GM19468 (cell line): ENCODE data around the gene WIZ.
"Not testable (repeated sequence)": the region's sequence is repeated elsewhere in the genome, so short reads cannot be mapped to it uniquely, and the experiment has no call there.

Experiments used
- ATAC-seq: cut with Tn5 transposase; IDR thresholded peaks from one replicate; pipeline ENCODE4 v1.9.1; 2021; ENCODE audit warnings: mild to moderate bottlenecking, moderate library complexity, moderate number of reproducible peaks; ENCODE audit not compliant: unreplicated experiment; ENCODE audit errors: extremely low read depth

The WIZ gene, protein sequence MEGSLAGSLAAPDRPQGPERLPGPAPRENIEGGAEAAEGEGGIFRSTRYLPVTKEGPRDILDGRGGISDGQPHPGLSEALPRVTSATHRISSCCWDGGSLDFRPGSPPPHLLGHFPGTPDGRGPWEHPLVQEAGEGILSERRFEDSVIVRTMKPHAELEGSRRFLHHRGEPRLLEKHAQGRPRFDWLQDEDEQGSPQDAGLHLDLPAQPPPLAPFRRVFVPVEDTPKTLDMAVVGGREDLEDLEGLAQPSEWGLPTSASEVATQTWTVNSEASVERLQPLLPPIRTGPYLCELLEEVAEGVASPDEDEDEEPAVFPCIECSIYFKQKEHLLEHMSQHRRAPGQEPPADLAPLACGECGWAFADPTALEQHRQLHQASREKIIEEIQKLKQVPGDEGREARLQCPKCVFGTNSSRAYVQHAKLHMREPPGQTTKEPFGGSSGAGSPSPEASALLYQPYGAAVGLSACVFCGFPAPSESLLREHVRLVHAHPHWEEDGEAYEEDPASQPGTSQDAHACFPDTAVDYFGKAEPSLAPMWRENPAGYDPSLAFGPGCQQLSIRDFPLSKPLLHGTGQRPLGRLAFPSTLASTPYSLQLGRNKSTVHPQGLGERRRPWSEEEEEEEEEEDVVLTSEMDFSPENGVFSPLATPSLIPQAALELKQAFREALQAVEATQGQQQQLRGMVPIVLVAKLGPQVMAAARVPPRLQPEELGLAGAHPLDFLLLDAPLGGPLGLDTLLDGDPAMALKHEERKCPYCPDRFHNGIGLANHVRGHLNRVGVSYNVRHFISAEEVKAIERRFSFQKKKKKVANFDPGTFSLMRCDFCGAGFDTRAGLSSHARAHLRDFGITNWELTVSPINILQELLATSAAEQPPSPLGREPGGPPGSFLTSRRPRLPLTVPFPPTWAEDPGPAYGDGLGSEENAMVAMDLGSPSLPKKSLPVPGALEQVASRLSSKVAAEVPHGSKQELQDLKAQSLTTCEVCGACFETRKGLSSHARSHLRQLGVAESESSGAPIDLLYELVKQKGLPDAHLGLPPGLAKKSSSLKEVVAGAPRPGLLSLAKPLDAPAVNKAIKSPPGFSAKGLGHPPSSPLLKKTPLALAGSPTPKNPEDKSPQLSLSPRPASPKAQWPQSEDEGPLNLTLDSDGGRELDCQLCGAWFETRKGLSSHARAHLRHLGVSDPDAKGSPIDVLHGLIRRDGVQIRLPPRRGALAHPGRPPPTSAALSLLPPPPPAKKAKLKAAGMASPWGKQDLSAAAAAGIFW (N-terminal part only)

DNA sequence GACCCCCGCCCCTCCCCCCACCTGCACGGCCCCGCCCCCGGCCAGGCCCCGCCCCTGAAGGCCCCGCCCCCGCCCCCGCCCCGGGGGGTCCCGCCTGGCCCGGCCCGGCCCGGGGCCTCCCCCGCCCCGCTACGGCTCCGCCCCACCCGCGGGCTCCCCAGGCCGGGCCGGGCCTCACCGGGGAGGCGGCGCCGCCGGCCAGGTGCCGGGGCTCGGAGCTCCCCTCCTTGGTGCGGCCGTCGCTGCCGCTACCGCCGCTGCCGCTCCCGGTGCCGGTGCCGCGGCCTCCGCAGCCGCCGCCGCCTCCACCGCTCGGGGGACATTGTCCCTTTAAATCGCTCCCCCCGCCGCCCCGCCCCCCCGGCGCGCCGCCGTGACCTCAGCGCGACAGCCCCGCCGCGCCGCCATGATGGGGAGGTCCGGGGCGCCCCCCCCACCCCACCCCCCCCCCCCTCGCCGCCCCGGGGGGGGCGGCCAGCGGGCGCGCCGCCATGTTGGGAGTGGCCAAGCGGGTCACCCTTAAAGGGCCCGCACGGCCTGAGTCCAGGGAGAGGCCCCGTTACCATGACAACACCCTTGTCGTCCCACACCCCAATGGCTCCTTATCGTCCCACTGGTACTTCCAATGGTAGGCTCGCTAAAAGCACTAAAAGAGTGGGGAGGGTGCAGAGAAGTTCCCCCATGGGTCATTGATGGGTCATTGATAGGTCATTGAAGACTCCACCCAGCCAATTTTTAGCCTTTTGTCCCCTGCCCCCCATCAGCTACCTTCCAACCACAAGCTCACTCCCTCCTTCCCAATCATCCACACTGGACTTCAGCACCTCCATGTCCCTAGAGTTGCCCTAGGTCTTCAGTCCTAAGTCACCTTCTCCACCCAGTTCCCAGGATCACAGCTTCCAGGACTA is at the start of gene WIZ:
WIZ (minus strand) TSS at position 337 of the 908 bp plus-strand sequence. CDS start 1,649 bp downstream, outside the sequence.
- ATAC-seq, result no peak

DNA sequence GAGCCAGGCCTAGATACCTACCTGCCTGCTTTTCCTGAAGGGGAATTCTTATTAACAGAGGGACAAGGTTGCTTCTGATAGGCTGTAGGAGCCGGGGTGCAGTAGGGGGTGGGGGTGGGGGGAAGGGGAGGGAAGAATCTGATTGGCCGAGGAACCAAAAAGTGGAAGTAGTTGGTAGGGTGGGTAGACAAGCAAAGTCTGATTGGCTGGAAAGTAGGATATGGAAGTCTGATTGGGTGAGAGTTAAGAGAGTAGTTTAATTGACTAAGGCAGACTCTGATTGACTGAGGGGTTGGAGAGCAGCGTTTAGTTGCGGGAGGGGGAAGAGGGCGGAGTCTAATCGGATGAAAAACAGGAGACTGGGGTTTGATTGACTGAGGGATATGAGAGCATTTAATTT is 49.2 kb upstream of the WIZ start:
- ATAC-seq, result no peak

DNA sequence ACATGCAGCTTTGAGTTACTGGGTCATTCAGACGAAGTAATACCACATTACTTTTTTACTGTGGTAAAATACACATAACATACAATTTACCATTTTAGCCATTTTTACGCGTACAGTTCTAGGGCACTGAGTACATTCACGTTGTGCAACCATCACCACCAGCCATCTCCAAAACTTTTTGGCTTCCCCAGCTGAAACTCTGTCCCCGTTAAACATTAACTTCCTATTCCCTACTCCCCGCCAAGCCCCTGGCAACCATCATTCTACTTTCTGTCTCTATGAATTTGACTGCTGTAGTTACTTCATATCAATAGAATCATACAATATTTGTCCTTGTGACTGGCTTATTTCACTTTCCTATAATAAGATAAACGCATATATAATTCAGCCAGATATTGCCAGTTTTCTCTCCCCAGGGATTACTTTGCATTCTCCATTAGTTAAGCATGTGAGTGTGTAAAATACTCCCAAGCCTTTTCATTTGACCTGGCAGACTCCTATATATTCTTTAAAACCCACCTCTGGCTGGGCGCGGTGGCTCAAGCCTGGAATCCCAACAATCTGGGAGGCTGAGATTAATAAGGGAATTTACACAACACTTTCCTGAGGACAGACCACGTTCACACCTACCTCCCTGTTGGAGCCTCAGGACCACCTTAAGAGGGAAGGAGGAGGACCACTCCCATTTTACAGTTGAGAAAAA is 48.6 kb upstream of the WIZ start:
- no peak for ATAC-seq

DNA sequence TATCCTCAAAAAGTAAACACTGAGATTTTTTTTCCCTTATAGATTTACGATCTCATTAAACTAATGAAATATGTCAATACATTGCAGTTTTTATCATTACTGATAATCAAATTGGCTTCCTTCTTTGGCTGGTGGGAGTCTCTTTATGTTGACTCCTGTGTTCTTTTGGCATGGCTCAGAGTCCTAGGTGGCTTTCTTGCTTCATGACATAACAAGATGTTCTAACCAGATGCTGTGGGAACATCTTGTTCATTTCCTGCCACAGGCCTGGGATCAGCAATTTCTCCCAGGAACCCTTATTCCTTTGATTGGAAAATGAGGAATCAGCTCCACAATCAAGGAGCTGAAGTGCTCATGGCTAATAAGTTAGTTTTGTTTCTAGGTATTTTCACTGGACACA is 45.4 kb upstream of the WIZ start:
- ATAC-seq, result no peak

DNA sequence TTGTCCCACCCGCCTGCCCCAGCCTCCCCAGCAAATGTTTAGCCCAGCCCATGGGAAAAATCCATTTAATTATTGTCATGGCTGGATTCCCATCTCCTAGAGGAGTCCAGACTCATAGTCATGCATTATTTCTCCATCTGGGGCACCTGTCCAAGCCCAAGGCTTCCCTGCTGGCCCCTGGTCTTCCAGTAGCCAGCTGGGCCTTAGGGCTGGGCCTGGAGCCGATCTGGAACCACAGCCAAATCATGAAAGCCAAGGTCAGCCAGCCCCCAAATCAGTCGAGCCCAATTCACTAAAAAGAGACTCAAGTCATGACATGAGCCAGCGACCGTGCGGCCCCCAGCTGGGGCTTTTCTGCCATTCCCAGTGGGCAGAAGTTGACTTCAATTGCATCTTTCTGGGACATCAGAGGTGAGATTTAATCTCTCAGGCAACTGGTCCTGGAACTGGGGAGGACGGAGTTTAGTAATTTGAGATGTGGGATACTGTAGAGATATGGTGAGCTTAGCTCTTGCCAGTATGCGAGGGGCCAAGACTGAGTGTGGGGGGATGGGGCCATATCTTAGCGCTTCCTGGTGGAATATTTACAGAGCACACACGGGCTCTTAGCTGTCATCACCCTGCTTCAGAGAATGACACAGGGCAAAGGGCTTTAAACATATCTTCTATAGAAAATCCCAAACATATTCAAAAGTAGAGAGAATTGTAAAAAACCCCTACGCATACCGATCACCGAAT is 38.9 kb upstream of the WIZ start:
- no peak for ATAC-seq

DNA sequence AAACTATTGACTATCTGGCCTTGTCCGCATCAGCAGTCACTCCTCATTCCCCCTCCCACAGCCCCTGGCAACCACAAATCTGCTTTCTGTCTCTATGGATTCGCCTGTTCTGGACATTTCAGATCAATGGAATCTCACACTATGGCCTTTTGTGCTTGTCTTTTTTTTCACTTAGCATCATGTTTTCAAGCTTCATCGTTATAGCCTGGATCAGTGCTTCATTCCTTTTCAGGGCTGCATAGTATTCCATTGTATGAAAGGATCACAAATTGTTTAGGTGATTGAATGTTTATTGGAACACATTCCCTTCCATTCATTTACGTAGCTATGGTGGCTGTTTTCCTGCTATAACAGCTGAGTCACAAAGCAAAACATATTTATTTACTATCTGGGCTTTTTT is 37.3 kb upstream of the WIZ start:
- ATAC-seq, result no peak

DNA sequence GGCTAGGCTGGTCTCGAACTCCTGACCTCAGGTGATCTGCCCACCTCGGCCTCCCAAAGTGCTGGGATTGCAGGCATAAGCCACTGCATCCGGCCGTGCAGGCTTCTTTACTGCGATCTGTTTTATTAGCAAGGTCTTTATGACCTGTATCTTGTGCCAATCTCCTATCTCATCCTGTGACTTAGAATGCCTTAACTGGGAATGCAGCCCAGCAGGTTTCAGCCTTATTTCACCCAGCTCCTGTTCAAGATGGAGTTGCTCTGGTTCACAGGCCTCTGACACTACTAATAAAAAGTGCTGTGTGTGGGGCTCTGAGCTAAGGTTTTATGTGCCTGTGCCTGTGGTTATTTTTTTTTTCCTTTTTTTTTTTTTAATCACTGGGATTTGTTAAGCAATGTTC is 36.0 kb upstream of the WIZ start:
- ATAC-seq, result not testable (repeated sequence)

DNA sequence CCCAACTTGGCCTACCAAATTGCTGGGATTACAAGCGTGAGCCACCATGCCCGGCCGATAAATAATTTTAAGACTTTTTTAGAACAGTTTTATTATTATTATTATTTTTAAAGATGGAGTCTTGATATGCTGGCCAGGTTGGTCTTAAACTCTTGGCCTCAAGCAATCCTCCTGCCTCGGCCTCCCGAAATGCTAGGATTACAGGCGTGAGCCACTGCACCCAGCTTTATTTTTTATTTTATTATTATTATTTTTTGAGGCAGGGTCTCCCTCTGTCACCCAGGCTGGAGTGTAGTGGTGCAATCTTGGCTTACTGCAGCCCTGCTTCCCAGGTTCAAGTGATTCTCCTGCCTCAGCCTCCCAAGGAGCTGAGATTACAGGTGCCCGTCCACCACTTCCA is 31.2 kb upstream of the WIZ start:
- not testable (repeated sequence) for ATAC-seq

DNA sequence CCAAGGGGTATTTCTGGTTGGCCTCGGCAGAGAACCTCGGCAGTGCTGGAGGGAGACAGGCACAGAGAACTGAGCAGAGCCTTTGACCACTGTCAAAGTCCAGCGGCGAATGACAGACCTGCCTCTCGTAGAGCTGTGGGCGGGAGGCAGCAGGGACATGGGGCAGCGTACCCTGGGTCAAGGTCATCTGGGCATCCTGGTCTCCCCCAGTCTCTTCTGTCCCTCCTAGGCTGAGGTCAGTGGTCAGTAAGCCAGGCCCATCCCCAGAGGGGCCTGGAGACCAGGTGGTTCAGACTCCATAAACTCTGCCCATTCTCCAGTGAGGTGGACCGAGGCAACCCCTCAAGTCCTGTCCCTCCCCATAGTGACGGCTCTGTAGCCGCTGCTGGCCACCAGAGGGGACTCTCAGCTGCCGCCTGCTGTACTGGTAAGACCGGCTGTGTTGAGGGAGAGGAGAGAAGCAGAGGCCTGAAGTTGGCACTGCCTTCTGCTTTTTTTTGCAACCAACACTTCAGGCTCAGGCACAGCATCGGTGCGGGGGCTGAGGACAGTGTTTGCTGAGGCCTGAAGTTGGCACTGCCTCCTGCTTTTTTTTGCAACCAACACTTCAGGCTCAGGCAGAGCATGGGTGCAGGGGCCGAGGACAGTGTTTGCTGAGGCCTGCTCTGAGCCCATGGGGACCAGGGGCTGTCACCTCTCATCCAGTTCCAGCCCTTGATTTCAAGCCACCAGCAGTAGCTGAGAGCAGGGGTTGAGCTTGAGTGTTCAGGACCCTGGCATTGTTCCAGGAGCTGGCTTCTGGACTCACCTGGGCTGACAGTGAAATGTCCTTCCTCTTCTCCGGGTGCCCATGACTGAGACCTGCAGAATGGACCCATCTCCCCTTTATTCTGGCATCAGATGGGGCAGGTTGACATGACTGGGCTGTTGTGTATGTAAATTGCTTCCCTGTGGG is 29.9 kb upstream of the WIZ start, which contains the start of gene PGLYRP2:
PGLYRP2 (minus strand) TSS at position 111 of the 955 bp plus-strand sequence. CDS start 130 bp downstream, outside the sequence.
- ATAC-seq, result no peak

DNA sequence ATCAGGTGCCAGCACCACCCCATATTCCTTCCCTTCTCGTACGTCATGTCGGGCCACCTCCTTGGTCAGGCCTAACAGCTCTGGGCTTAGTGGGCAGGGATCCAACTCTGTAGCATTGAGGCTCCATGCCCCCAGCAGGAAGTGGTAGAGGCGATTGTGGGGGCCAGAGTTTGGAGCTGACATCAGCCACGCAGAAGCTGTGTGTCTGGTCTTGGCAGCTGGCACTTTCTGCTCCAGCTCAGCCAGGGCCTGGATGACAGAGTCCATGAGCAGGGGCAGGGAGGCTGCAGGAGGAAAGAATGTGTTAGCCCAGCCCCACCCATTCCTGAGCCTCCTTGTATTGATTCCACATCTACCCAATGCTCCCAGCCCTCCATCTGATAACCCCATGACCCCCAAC is 26.6 kb upstream of the WIZ start:
- ATAC-seq, result no peak

DNA sequence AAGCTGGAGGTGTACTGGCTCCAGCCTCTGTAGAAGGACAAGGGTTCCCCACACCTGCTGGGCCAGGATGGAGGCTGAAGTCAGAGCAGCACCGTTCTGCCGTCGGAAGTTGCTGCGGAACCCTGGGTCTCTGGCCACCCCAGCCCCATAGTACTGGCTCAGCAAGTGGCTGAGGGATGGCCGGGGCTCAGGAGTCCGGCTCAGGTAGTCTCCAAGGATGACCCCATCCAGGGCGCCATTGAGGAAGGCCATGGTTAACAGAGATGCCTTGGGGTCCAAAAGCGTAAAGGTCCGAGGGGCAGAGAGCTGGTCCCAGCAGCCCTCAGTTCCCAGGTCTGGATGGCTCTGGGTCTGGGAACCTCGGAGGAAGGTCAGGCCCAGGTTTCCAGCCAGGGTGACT is 25.9 kb upstream of the WIZ start:
- ATAC-seq, result no peak

DNA sequence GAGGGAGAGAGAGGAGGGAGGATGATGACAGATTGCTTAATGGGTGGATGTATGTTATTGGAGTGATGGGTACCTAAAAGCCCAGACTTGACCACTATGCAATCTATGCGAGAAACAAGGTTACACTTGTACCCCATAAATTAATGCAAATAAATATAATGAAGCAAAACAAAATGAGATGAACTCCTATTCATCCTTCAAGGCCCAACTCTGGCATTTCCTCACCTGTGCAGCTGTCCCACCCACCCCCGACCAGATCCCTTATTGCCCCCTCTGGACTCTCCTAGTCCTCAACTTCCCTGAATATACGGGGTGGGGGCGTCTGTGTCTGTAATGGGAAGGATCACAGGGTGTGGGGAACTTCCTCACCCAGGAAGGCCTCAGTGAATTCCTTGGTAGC is 25.4 kb upstream of the WIZ start:
- ATAC-seq, result no peak

DNA sequence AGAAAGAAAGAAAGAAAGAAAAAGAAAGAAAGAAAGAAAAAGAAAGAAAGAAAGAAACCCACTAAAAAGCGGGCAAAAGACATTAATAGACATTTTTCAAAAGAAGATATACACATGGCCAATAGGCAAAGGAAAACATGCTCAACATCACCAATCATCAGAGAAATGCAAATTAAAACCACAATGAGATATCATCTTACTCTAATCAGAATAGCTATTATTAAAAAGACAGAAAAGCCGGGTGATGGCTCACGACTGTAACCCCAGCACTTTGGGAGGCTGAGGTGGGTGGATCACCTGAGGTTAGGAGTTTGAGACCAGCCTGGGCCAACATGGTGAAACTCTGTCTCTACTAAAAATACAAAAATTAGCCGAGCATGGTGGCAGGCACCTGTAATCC is 24.1 kb upstream of the WIZ start:
- ATAC-seq, result not testable (repeated sequence)

DNA sequence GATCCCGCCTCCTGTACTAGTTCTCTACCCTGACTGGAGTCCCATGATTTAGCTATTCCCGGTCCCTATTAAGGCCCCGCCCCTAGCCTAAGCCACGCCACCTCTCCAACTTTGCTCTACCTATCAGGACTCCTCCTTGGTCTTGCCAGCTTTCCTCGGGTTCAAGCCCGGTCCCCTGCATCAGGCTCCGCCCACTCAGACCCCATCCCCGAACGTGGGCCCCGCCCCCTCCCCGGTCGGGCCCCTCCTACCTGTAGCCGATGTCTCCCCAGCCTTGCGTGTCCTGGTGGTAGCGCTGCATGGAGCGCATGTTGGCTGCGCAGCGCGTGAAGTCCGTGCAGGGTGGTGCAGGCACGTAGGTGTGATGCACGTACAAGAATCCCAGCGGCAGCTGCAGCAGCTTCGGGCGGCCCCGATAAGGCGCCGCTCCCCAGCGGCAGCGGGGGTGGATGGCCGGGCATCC is 21.9 kb upstream of the WIZ start:
- no peak for ATAC-seq

DNA sequence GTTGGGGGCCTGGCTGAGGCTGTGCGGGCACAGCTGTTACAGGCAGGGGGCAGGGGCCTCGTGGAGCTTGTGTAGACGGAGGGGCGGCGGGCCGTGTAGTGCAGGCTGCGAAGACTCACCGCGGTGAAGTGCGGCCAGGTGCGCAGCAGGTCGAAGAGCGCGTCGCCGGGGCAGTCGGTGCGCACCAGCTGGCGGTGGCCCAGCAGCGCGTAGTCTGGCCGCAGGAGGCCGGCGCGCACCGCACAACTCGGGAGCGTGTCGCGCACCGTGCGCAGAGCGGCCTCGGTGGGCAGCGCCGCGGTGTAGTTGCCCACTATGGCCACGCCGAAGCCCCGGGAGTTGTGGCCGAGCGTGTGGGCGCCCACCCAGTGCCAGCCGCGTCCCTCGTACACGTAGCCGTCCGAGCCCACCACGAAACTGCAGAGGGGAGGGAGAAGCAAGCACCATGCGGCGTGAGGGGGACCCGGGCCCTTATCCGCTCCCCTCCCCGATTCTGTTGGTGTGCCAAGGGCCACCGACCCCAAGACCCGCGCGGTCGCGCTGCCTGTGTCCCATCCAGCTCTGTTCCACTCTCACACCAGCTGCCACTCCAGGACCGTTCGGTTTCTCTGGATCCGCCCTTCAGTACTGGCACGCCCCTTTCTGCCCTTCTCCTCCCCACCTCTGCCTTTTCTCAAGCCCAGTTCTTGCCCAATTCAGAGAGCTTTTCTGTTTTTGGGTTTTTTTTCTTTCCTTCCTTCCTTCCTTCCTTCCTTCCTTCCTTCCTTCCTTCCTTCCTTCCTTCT is 19.9 kb upstream of the WIZ start:
- no peak for ATAC-seq
